ENCODE data around the gene CATSPERZ.

GRCh38 chr11:64269540-64270220, 30.5 kb upstream of the CATSPERZ start:
- TF ChIP-seq CTCF (IDR thresholded peaks at IDR 0.05) = peak in 1 of 3 experiments; percentile 9
- TF ChIP-seq POLR2A (IDR thresholded peaks at IDR 0.05) = no peak

Measured in testis (tissue), 2 donors.